IMR-90 (cell line): ENCODE results near the gene ASTN2.

Experiments used
- BHLHE40 ChIP-seq: fragments of 150-350 bp; IDR thresholded peaks from 2 replicates; pipeline ENCODE4 v1.6.1; 2016; ENCODE audit warnings: mild to moderate bottlenecking, low read depth, low read length
- CHD1 ChIP-seq: IDR thresholded peaks from 2 replicates; pipeline ENCODE4 v1.6.1; 2012; ENCODE audit warnings: low read depth, low read length, improper control_type of control experiment
- MAFK ChIP-seq: IDR thresholded peaks from 2 replicates; pipeline ENCODE4 v1.6.1; 2012; ENCODE audit warnings: low read depth, low read length, improper control_type of control experiment
- POLR2A ChIP-seq: IDR thresholded peaks from 2 replicates; pipeline ENCODE4 v1.6.1; 2012; ENCODE audit warnings: mild to moderate bottlenecking, low read depth, low read length
- RAD21 ChIP-seq: IDR thresholded peaks from 2 replicates; pipeline ENCODE4 v1.6.1; 2012; ENCODE audit warnings: low read length, improper control_type of control experiment
- RCOR1 ChIP-seq: IDR thresholded peaks from 2 replicates; pipeline ENCODE4 v1.6.1; 2012; ENCODE audit warnings: mild to moderate bottlenecking, low read length, improper control_type of control experiment; ENCODE audit not compliant: insufficient replicate concordance
- RFX5 ChIP-seq: IDR thresholded peaks from 2 replicates; pipeline ENCODE4 v1.8.0; 2012; ENCODE audit warnings: low read depth, mild to moderate bottlenecking, low read length, moderate library complexity
- USF2 ChIP-seq: fragments of 150-350 bp; IDR thresholded peaks from 2 replicates; pipeline ENCODE4 v1.6.1; 2017; ENCODE audit warnings: mild to moderate bottlenecking, antibody characterized with exemption, low read length, low read depth
- TF ChIP-seq, protein P1 (sequence below): fragments of 150-350 bp; IDR thresholded peaks from 2 replicates; pipeline ENCODE4 v1.6.1; 2016; ENCODE audit warnings: low read depth, mild to moderate bottlenecking, low read length, moderate library complexity, borderline replicate concordance
- TF ChIP-seq, protein P2 (sequence below): conservative IDR thresholded peaks from 2 replicates; pipeline ENCODE4 v1.5.1; 2012; ENCODE audit warnings: mild to moderate bottlenecking, low read depth, low read length, improper control_type of control experiment

DNA sequence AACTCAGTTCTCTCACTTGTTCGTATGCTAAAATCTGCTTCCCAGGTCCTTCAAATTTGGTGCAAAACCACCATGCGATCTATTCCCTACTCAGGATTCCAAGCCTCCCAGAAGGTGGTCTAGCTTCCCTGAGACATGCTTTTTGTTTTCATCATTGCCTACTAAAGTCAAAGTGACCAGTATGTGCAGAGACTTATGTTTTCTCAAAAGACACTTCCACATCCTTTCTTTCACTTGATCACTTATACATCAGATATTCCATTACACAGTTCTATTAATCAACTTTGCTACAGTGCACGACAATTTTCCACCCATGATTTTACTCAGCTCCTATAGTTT is 1019.2 kb downstream of the ASTN2 start:
- TF ChIP-seq, protein P1, sequence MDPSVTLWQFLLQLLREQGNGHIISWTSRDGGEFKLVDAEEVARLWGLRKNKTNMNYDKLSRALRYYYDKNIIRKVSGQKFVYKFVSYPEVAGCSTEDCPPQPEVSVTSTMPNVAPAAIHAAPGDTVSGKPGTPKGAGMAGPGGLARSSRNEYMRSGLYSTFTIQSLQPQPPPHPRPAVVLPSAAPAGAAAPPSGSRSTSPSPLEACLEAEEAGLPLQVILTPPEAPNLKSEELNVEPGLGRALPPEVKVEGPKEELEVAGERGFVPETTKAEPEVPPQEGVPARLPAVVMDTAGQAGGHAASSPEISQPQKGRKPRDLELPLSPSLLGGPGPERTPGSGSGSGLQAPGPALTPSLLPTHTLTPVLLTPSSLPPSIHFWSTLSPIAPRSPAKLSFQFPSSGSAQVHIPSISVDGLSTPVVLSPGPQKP: no peak
- TF ChIP-seq POLR2A (no peak), RAD21 (no peak), RFX5 (no peak), BHLHE40 (no peak), MAFK (no peak), RCOR1 (no peak), USF2 (no peak), CHD1 (no peak)
- TF ChIP-seq, protein P2, sequence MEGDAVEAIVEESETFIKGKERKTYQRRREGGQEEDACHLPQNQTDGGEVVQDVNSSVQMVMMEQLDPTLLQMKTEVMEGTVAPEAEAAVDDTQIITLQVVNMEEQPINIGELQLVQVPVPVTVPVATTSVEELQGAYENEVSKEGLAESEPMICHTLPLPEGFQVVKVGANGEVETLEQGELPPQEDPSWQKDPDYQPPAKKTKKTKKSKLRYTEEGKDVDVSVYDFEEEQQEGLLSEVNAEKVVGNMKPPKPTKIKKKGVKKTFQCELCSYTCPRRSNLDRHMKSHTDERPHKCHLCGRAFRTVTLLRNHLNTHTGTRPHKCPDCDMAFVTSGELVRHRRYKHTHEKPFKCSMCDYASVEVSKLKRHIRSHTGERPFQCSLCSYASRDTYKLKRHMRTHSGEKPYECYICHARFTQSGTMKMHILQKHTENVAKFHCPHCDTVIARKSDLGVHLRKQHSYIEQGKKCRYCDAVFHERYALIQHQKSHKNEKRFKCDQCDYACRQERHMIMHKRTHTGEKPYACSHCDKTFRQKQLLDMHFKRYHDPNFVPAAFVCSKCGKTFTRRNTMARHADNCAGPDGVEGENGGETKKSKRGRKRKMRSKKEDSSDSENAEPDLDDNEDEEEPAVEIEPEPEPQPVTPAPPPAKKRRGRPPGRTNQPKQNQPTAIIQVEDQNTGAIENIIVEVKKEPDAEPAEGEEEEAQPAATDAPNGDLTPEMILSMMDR: no peak
